C4-2B (cell line): ENCODE measurements around the gene CDH15.

Source experiments
- H3K27ac ChIP-seq: fragments of 450-650 bp; 2 replicates; pipeline ENCODE4 v1.5.1; 2017
- CTCF ChIP-seq: fragments of 450-650 bp; conservative IDR thresholded peaks from 2 replicates; pipeline ENCODE4 v1.5.1; 2017; ENCODE audit warnings: mild to moderate bottlenecking
- ZFX ChIP-seq: fragments of 450-650 bp; IDR thresholded peaks from 2 replicates; pipeline ENCODE4 v1.6.1; 2017

Gene CDH15

GRCh38 chr16:89171216-89172170 is at the start of gene CDH15:
TSS of gene CDH15 (plus strand) at chr16:89171748. CDS start at chr16:89171832, 84 bp downstream.
- TF ChIP-seq ZFX (no peak), CTCF (no peak)
- H3K27ac ChIP-seq, result peak within 1 kb of the TSS; percentile 48

DNA sequence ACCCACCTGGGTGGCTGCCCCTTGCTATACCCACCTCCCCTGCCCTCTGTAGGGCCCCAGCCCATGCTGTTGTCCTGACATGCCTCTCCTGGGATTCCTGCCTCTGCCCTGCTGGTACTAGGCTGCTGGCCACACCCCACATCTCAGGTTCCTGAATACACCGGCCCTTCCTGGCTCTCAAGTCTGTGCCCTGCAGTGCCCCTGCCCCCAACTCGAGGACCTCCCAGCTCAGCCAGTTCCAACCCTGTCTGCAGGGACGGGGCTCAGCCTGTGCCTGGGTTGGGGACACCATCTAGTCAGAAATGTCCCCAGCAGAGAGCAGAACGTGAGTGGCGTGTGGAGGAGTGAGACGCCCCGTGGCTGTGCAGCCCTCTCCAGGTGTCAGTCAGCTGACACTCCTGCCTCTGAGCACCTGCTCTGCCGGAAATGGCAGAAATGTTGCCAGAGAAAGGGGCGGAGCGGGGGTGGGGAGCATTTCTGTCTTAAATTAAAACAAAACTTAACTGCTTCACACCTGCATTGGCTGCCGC is 49.2 kb upstream of the CDH15 start:
- TF ChIP-seq ZFX, result no peak
- peak overlapping the region; percentile 53 for H3K27ac ChIP-seq

GRCh38 chr16:89123001-89123830 is 48.3 kb upstream of the CDH15 start:
- peak overlapping the region; percentile 53 for H3K27ac ChIP-seq
- TF ChIP-seq CTCF (no peak), ZFX (no peak)

- no peak overlapping the region for H3K27ac ChIP-seq
- TF ChIP-seq CTCF (no peak), ZFX (no peak)
Observed at GRCh38 chr16:89123831-89124100, 47.8 kb upstream of the CDH15 start.

DNA sequence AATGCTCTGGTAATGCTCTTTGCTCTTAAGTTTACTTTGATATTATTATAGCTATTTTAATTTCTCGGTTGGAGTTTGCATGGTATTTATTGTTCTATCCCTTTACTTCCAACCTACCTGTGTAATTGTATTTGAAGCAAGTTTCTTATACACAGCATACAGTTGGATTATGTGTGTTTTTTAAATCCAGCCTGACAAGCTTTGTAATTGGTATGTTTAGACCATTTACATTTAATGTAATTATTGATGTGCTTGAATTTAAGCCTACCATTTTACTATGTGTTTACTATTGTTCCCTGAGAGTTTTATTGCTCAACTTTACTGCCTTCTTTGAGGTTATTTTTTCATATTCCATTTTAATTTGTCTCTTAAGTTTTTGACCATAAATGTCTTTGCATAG is 42.2 kb upstream of the CDH15 start:
- TF ChIP-seq CTCF, result no peak
- no peak for TF ChIP-seq ZFX
- no peak overlapping the region for H3K27ac ChIP-seq

DNA sequence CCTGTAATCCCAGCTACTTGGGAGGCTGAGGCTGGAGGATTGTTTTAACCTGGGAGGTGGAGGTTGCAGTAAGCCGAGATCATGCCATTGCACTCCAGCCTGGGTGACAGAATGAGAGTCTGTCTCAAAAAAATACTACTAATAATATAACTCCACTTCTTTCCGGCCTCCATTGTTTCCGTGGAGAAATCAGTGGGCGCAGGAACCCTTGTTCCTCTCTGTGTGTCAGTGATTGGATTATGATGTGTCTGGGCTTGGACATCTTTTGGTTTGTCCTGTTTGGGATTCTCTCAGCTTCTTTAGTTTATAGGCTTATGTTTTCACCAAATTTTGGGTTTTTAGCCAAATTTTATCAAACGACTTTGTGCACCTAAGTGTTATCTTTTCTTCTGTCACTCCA is 41.1 kb upstream of the CDH15 start:
- no peak overlapping the region for H3K27ac ChIP-seq
- TF ChIP-seq ZFX, result no peak

DNA sequence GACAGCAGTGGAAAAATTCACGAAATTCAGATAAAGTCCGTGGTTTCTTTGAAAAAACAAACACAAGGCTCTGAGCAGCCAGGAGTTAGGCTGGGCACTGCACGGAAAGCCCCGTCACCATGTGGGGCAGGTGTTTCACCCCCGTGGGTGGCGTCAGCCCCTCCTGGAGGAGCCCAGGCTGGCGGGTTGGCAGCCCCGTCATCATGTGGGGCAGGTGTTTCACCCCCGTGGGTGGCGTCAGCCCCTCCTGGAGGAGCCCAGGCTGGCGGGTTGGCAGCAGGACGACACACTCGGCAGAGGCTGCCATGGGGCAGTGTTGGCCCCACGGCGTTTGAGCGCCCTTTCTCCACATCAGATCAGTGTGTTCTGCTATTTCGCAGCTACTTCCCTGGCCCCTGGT is 39.8 kb upstream of the CDH15 start:
- H3K27ac ChIP-seq, result no peak overlapping the region
- no peak for TF ChIP-seq ZFX
- no peak for TF ChIP-seq CTCF

GRCh38 chr16:89132194-89133005 is 39.1 kb upstream of the CDH15 start:
- no peak overlapping the region for H3K27ac ChIP-seq
- TF ChIP-seq CTCF (no peak), ZFX (no peak)
